Epithelial cell of proximal tubule (primary cell): ENCODE measurements around the gene PGM2. TPM values are rescaled to one million over a fixed set of nuclear protein-coding genes. Genes with fewer than 3 reads are reported as not detected.

ENCODE experiments used
- DNase-seq: peaks from one replicate; pipeline ENCODE4 v3.0.0-alpha.2; 2011; ENCODE audit warnings: low read depth
- H3K4me3 ChIP-seq: 2 replicates; pipeline ENCODE4 v1.5.1; 2011; ENCODE audit warnings: low read depth, mild to moderate bottlenecking, low read length
- total RNA-seq: library from RNA; depleted of rRNA; stranded (reverse); fragments of >200 nt; gene quantifications from 2 replicates; pipeline ENCODE4 v1.2.3, GENCODE V29; 2015
- TF ChIP-seq, protein P1 (sequence below): conservative IDR thresholded peaks from 2 replicates; pipeline ENCODE4 v1.5.1; 2012; ENCODE audit warnings: low read depth, mild to moderate bottlenecking, low read length

Gene PGM2
- total RNA-seq, 1 donor from 2014 or later = 27.4 TPM

DNA sequence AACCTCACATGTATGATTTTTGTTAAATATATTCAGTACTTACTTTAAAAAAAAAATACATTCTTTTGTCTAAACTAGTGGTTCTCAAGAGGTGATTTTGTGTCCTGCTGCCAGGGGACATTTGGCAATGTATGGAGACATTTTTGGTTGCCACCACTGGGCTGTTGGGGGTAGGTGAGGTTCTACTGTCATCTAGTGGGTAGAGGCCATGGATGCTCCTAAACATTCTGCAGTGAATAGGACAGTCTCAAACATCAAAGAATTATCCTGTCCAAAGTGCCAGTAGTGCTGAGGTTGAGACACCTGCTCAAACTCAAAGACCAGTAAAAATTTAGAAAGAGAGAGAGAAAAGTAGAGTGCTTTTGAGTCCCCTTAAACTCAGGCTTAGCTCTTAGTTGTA, 32.9 kb upstream of the PGM2 start:
- DNase-seq = no peak
- H3K4me3 ChIP-seq = no peak overlapping the region
- TF ChIP-seq, protein P1, sequence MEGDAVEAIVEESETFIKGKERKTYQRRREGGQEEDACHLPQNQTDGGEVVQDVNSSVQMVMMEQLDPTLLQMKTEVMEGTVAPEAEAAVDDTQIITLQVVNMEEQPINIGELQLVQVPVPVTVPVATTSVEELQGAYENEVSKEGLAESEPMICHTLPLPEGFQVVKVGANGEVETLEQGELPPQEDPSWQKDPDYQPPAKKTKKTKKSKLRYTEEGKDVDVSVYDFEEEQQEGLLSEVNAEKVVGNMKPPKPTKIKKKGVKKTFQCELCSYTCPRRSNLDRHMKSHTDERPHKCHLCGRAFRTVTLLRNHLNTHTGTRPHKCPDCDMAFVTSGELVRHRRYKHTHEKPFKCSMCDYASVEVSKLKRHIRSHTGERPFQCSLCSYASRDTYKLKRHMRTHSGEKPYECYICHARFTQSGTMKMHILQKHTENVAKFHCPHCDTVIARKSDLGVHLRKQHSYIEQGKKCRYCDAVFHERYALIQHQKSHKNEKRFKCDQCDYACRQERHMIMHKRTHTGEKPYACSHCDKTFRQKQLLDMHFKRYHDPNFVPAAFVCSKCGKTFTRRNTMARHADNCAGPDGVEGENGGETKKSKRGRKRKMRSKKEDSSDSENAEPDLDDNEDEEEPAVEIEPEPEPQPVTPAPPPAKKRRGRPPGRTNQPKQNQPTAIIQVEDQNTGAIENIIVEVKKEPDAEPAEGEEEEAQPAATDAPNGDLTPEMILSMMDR = peak; percentile 77

DNA sequence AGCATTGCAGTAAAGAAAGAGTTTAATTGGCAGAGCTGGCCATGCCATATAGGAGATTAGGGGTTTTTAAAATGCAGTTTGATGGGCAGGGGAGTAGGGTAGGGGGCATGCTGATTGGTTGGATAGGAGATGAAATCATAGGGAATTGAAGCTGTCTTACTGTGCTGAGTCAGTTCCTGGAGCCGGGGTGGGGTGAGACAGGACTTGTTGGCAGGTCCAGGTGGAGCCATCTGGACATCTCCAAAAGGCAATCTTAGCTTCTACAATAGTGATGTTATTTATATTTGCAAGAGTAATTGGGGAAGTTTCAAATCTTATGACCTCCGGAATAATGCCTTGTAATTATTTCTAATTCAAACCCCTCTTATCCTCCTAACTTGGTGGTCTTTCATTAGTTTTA, 32.4 kb upstream of the PGM2 start:
- H3K4me3 ChIP-seq = no peak overlapping the region
- TF ChIP-seq, protein P1 = no peak
- no peak for DNase-seq

DNA sequence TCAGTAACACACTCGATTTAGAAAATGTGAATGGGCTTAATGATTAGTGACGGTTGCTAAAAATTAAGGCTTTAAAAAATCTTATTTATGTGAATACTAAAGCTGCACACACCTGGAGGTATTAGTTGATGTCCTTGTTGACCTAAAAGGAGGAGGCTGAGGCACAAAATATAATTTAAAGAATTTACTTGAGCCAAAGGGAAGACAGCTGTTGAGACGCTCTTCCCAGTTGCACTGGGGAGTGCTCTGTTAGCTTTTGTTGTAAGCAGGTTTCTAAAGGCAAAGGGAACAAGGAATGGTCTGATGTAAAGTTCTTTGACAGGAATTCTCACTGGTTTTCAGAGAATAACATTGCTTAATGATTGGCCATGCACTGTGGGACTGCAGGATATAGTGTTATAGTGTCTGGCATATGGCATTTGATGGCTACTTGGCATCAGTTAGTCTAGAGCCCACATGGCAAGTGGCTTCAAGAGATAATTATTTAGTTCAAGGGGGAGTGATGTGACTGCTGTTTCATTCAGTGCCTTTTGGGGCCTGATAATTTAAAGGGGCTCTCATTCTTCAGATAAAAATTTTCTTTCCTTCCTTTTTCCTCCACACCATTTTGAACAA, 30.8 kb upstream of the PGM2 start:
- no peak for DNase-seq
- no peak overlapping the region for H3K4me3 ChIP-seq
- TF ChIP-seq, protein P1 = no peak

DNA sequence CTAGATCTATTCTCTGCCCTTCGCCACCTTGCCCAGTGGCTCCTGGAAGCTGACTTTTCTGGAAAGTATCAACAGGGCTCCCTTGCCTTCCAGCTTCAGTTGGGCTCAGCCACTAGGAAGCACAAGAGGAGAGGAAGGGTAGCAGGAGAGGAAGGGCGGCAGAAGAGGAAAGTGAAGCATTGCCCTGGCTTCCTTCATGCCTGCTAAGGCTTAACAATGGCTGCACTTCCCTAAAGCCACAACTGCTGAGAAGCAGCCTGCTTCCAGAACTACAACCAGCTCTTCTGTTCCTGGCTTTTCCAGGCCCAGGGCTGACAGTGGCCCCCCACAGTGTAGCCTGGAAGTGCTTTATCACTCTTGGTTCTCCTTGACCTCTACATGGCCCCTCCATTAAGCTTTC, 29.1 kb upstream of the PGM2 start:
- no peak for DNase-seq
- TF ChIP-seq, protein P1 = no peak
- H3K4me3 ChIP-seq = no peak overlapping the region

DNA sequence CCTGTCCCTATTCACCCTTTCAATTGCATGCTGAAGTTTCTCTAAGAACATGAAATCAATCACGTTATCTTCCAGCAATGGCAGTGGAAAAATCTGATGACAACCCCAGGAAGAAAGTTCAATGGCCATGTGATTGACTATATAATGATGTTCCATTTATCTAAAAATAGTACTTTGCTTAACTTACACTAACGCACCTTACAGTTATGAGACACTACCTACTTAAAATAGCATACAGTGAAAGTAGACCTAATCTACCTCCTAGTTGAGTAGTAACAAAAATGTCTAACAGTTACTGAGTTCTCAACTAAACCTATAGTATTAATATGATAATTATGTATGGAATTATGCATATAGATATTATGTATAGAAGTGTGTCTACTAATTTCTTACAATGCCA, 28.6 kb upstream of the PGM2 start:
- no peak overlapping the region for H3K4me3 ChIP-seq

DNA sequence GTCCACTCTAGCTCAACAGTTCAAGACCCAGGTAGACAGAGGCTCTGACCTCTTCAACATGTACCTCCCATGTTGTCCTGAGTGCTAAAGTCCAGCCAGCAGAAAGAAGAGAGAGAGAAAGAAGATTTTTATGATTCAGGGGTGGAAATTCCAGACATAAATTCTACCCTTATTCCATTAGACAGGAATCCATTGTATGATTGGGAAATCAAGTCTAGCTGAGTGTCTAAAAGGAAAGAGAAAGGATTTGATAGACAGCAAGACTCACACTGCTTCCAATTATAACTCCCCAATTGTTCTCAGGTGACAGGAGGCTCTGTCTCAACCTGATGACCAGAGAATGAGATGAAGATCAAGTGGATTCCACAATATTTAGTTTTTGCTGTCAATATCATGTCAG, 27.9 kb upstream of the PGM2 start:
- no peak overlapping the region for H3K4me3 ChIP-seq
- no peak for DNase-seq
- TF ChIP-seq, protein P1 = no peak

More for the DNA sequence above, 28.6 kb upstream of the PGM2 start:
- TF ChIP-seq, protein P1 = no peak
- DNase-seq = no peak

DNA sequence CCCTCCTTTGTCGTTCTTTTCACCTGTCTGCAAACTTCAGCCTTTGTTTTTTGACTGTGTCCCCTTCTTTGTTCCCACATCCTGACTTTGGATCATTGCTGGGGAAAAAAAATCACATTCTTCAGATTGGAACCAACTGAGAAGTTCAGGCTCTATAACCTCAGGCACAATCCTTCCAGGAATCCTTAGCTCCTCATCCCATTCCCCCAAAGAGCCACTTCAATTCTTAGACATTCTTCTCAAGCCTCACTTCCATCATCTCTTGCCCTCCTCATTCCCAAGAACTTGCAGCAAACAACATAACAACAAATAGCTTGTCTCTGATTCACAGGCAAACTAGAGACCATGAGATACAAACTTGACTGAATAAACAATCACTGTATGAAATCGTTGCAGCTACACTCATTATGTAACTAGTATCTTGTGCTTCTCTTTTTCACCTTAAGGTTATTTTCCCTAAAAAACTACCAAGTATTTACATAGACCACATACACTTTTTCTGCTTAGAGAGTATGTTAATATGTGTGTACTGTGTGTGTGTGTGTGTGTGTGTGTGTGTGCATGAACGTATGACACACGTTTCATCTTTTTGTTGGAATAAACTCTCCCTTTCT, 26.4 kb upstream of the PGM2 start:
- no peak overlapping the region for H3K4me3 ChIP-seq
- no peak for DNase-seq
- TF ChIP-seq, protein P1 = no peak
